ENCODE results near the gene AP1G1. TPM values are rescaled to one million over a fixed set of nuclear protein-coding genes. Genes with fewer than 3 reads are reported as not detected.

AP1G1 gene
- total and polyA plus RNA-seq, 2 experiments from 2014 or later, result 25.8 to 51.8 TPM

GRCh38 chr16:71737501-71737900 is 71.1 kb downstream of the AP1G1 start:
- WGBS, 2 experiments (ENCODE audit: low coverage in 1 of 2, low lambda C conversion rate in 2 of 2, missing lambda C conversion rate in 2 of 2), result 95 to 96% methylated on average over 6 of the region's 6 CpGs
- peaks cover 58% of the 10 kb centered on the region for H3K36me3 ChIP-seq (ENCODE audit: low read depth)

GRCh38 chr16:71734511-71734910 is 74.1 kb downstream of the AP1G1 start:
- H3K79me2 ChIP-seq (ENCODE audit: insufficient read depth), result peaks cover 7% of the 10 kb centered on the region
- WGBS, 2 experiments (ENCODE audit: low coverage in 1 of 2, low lambda C conversion rate in 2 of 2, missing lambda C conversion rate in 2 of 2), result 95 to 97% methylated on average over 5 of the region's 5 CpGs
- no peak overlapping the region for H2AFZ ChIP-seq
- peaks cover 65% of the 10 kb centered on the region for H3K36me3 ChIP-seq (ENCODE audit: low read depth)
- H3K27me3 ChIP-seq (replicated peaks; ENCODE audit: insufficient read depth), result no peaks in the 10 kb centered on the region
- H3F3A ChIP-seq (ENCODE audit: insufficient read depth), result no peaks in the 10 kb centered on the region; the same call in 1 of the 2 replicates
- no peak for DNase-seq
- no peaks in the 10 kb centered on the region for H3K4me1 ChIP-seq (ENCODE audit: insufficient read depth)
- H3K9ac ChIP-seq, result no peak overlapping the region
- no peaks in the 10 kb centered on the region for H3K9me2 ChIP-seq (ENCODE audit: insufficient read depth)
- no peak overlapping the region for H3K27ac ChIP-seq
- TF ChIP-seq EZH2 (IDR thresholded peaks at IDR 0.05; ENCODE audit: insufficient read depth, poor library complexity, severe bottlenecking) (no peak), EZH2phosphoT487 (IDR thresholded peaks at IDR 0.05; ENCODE audit: insufficient read depth, low read depth) (no peak)
- H3K4me3 ChIP-seq, result no peak overlapping the region
- H3K4me2 ChIP-seq (ENCODE audit: unreplicated experiment), result no peak overlapping the region
- in situ Hi-C loops (cut with MboI), result no loop called here
- H4K20me1 ChIP-seq (ENCODE audit: insufficient read depth), result no peaks in the 10 kb centered on the region
- H3K9me3 ChIP-seq (ENCODE audit: low read depth), result no peaks in the 10 kb centered on the region

More at GRCh38 chr16:71737501-71737900, 71.1 kb downstream of the AP1G1 start:
- H3K9me3 ChIP-seq (ENCODE audit: low read depth), result no peaks in the 10 kb centered on the region
- no peaks in the 10 kb centered on the region for H3K9me2 ChIP-seq (ENCODE audit: insufficient read depth)
- H3K4me2 ChIP-seq (ENCODE audit: unreplicated experiment), result no peak overlapping the region
- no peak overlapping the region for H2AFZ ChIP-seq
- in situ Hi-C loops (cut with MboI), result no loop called here
- H3K27me3 ChIP-seq (replicated peaks; ENCODE audit: insufficient read depth), result no peaks in the 10 kb centered on the region
- H3K27ac ChIP-seq, result no peak overlapping the region
- H4K20me1 ChIP-seq (ENCODE audit: insufficient read depth), result no peaks in the 10 kb centered on the region
- no peak for DNase-seq
- no peak overlapping the region for H3K4me3 ChIP-seq
- H3K9ac ChIP-seq, result no peak overlapping the region
- peaks cover 16% of the 10 kb centered on the region for H3K79me2 ChIP-seq (ENCODE audit: insufficient read depth)
- H3F3A ChIP-seq (ENCODE audit: insufficient read depth), result no peaks in the 10 kb centered on the region
- H3K4me1 ChIP-seq (ENCODE audit: insufficient read depth), result no peaks in the 10 kb centered on the region
- TF ChIP-seq EZH2 (IDR thresholded peaks at IDR 0.05; ENCODE audit: insufficient read depth, poor library complexity, severe bottlenecking) (no peak), EZH2phosphoT487 (IDR thresholded peaks at IDR 0.05; ENCODE audit: insufficient read depth, low read depth) (no peak)

GRCh38 chr16:71732587-71732986 is 76.0 kb downstream of the AP1G1 start:
- Histone ChIP-seq H3K79me2 (ENCODE audit: insufficient read depth) (peaks cover 7% of the 10 kb centered on the region), H3K4me2 (ENCODE audit: unreplicated experiment) (no peak overlapping the region), H3K9me3 (ENCODE audit: low read depth) (no peaks in the 10 kb centered on the region), H3K27me3 (replicated peaks; ENCODE audit: insufficient read depth) (no peaks in the 10 kb centered on the region), H3K9ac (no peak overlapping the region), H4K20me1 (ENCODE audit: insufficient read depth) (no peaks in the 10 kb centered on the region), H2AFZ (no peak overlapping the region), H3K9me2 (ENCODE audit: insufficient read depth) (no peaks in the 10 kb centered on the region), H3K4me1 (ENCODE audit: insufficient read depth) (no peaks in the 10 kb centered on the region), H3K36me3 (ENCODE audit: low read depth) (peaks cover 46% of the 10 kb centered on the region), H3K27ac (no peak overlapping the region), H3K4me3 (no peak overlapping the region), H3F3A (ENCODE audit: insufficient read depth) (peaks cover 16% of the 10 kb centered on the region)
- in situ Hi-C loops (cut with MboI), result no loop called here
- WGBS, 2 experiments (ENCODE audit: low coverage in 1 of 2, low lambda C conversion rate in 2 of 2, missing lambda C conversion rate in 2 of 2), result 95% methylated on average over 3 of the region's 3 CpGs
- no peak for DNase-seq
- no peak for TF ChIP-seq EZH2 (IDR thresholded peaks at IDR 0.05; ENCODE audit: insufficient read depth, poor library complexity, severe bottlenecking)
- TF ChIP-seq EZH2phosphoT487 (IDR thresholded peaks at IDR 0.05; ENCODE audit: insufficient read depth, low read depth), result no peak

- Histone ChIP-seq H4K20me1 (ENCODE audit: insufficient read depth) (no peaks in the 10 kb centered on the region), H3K9ac (no peak overlapping the region), H3K4me3 (no peak overlapping the region), H3K4me2 (ENCODE audit: unreplicated experiment) (no peak overlapping the region), H3K36me3 (ENCODE audit: low read depth) (peaks cover 21% of the 10 kb centered on the region), H3K27ac (no peak overlapping the region), H3K9me3 (ENCODE audit: low read depth) (no peaks in the 10 kb centered on the region), H3K9me2 (ENCODE audit: insufficient read depth) (no peaks in the 10 kb centered on the region), H3K79me2 (ENCODE audit: insufficient read depth) (no peaks in the 10 kb centered on the region), H3F3A (ENCODE audit: insufficient read depth) (peaks cover 48% of the 10 kb centered on the region), H2AFZ (no peak overlapping the region), H3K4me1 (ENCODE audit: insufficient read depth) (no peaks in the 10 kb centered on the region), H3K27me3 (replicated peaks; ENCODE audit: insufficient read depth) (no peaks in the 10 kb centered on the region)
- in situ Hi-C loops (cut with MboI), result no loop called here
- peak; percentile 9 for DNase-seq
- WGBS, 2 experiments (ENCODE audit: low coverage in 1 of 2, low lambda C conversion rate in 2 of 2, missing lambda C conversion rate in 2 of 2), result 78 to 79% methylated on average over 8 of the region's 8 CpGs
- no peak for TF ChIP-seq EZH2 (IDR thresholded peaks at IDR 0.05; ENCODE audit: insufficient read depth, poor library complexity, severe bottlenecking)
- TF ChIP-seq EZH2phosphoT487 (IDR thresholded peaks at IDR 0.05; ENCODE audit: insufficient read depth, low read depth), result no peak
Observed at GRCh38 chr16:71727551-71728324, 80.9 kb downstream of the AP1G1 start.

Data from GM23248 (cell line).